ENCODE measurements around the gene TMEM267. TPM values are rescaled to one million over a fixed set of nuclear protein-coding genes. Genes with fewer than 3 reads are reported as not detected.
"Not testable (repeated sequence)": the region's sequence is repeated elsewhere in the genome, so short reads cannot be mapped to it uniquely, and the experiment has no call there.

TMEM267 gene
- total RNA-seq, 1 experiment from 2014 or later: 17.5 TPM

GRCh38 chr5:43465455-43465854 lies 18.2 kb downstream of the TMEM267 start:
- intact Hi-C loops (cut with micrococcal nuclease); ATAC-seq; DNase-seq (ENCODE audit: low read depth, low spot score); POLR2A ChIA-PET; H3K9ac ChIP-seq (ENCODE audit: low read length); H3K4me1 ChIP-seq (ENCODE audit: control insufficient read depth in 1 of 2, insufficient read depth in 2 of 2, low read length in 2 of 2); H3K27ac ChIP-seq (ENCODE audit: low read depth, low read length); BruUV-seq (replicated peaks); RAD21 ChIA-PET (ENCODE audit: low non-redundant PET in 1 of 2, low total read pairs in 2 of 2, uncharacterized antibody in 2 of 2, unreplicated experiment in 2 of 2); CTCF ChIA-PET; H3K27me3 ChIP-seq (ENCODE audit: insufficient read depth, low read length); H3K4me2 ChIP-seq (ENCODE audit: low read length); H3K4me3 ChIP-seq (replicated peaks in 1 of 2; ENCODE audit: low read depth in 1 of 2, low read length in 2 of 2); H3K9me2 ChIP-seq (ENCODE audit: insufficient read depth); H3K36me3 ChIP-seq (ENCODE audit: control insufficient read depth in 1 of 2, insufficient read depth in 2 of 2, low read length in 2 of 2); H2AFZ ChIP-seq (ENCODE audit: low read depth, low read length, poor library complexity, severe bottlenecking); H4K20me1 ChIP-seq (ENCODE audit: insufficient read depth): not testable (repeated sequence)
- H3K79me2 ChIP-seq (ENCODE audit: insufficient read depth, low read length): peaks cover 38% of the 10 kb centered on the region
- H3K9me3 ChIP-seq (ENCODE audit: control insufficient read depth in 1 of 2, insufficient read depth in 1 of 2, low read depth in 1 of 2, low read length in 2 of 2): peaks cover 7 to 11% of the 10 kb centered on the region in 2 experiments; a peak in 2 of 4 replicates

GRCh38 chr5:43461066-43461465 lies 22.6 kb downstream of the TMEM267 start:
- H3K4me2 ChIP-seq (ENCODE audit: low read length): no peak overlapping the region
- H3K4me3 ChIP-seq (replicated peaks in 1 of 2; ENCODE audit: low read depth in 1 of 2, low read length in 2 of 2): no peak overlapping the region
- no peaks in the 10 kb centered on the region for H4K20me1 ChIP-seq (ENCODE audit: insufficient read depth)
- H3K27me3 ChIP-seq (ENCODE audit: insufficient read depth, low read length): no peaks in the 10 kb centered on the region
- ChIA-PET POLR2A (no interaction called here), RAD21 (ENCODE audit: low non-redundant PET in 1 of 2, low total read pairs in 2 of 2, uncharacterized antibody in 2 of 2, unreplicated experiment in 2 of 2) (no interaction called here), CTCF (no interaction called here)
- DNase-seq (ENCODE audit: low read depth, low spot score) (no peak), ATAC-seq (no peak)
- BruUV-seq (replicated peaks): no TSS peak
- H3K36me3 ChIP-seq (ENCODE audit: control insufficient read depth in 1 of 2, insufficient read depth in 2 of 2, low read length in 2 of 2): peaks cover 0 to 11% of the 10 kb centered on the region in 2 experiments; a peak in 2 of 4 replicates
- H3K27ac ChIP-seq (ENCODE audit: low read depth, low read length): no peak overlapping the region
- no peak overlapping the region for H2AFZ ChIP-seq (ENCODE audit: low read depth, low read length, poor library complexity, severe bottlenecking)
- intact Hi-C loops (cut with micrococcal nuclease): no loop called here
- no peak for TF ChIP-seq EZH2 (IDR thresholded peaks at IDR 0.05)
- no peak for TF ChIP-seq SIN3A (IDR thresholded peaks at IDR 0.05; ENCODE audit: low read depth)
- TF ChIP-seq ELF1 (IDR thresholded peaks at IDR 0.05; ENCODE audit: borderline replicate concordance, low read depth): no peak
- no peak for TF ChIP-seq POLR2A (IDR thresholded peaks at IDR 0.05; ENCODE audit: borderline replicate concordance, extremely low read depth, insufficient read depth, insufficient read length)
- no peak for TF ChIP-seq ZNF274 (IDR thresholded peaks at IDR 0.05; ENCODE audit: low read depth, low read length)
- no peak for TF ChIP-seq POLR2AphosphoS5 (IDR thresholded peaks at IDR 0.05; ENCODE audit: low read depth, low read length)
- TF ChIP-seq ATF3 (IDR thresholded peaks at IDR 0.05): no peak
- TF ChIP-seq CEBPB (IDR thresholded peaks at IDR 0.05; ENCODE audit: low read depth): no peak
- no peak for TF ChIP-seq RAD21 (IDR thresholded peaks at IDR 0.05; ENCODE audit: low read depth)
- no peak for TF ChIP-seq YY1 (IDR thresholded peaks at IDR 0.05; ENCODE audit: extremely low read depth, insufficient replicate concordance, low read depth, low read length)
- no peak for TF ChIP-seq ZFX (IDR thresholded peaks at IDR 0.05)
- no peak for TF ChIP-seq REST (IDR thresholded peaks at IDR 0.05; ENCODE audit: low read depth)
- TF ChIP-seq EZH2phosphoT487 (IDR thresholded peaks at IDR 0.05; ENCODE audit: borderline replicate concordance): no peak
- no peak for TF ChIP-seq FOSL1 (IDR thresholded peaks at IDR 0.05; ENCODE audit: low read depth)
- no peak for TF ChIP-seq EGR1 (IDR thresholded peaks at IDR 0.05; ENCODE audit: low read depth)
- no peak for TF ChIP-seq SP1 (IDR thresholded peaks at IDR 0.05; ENCODE audit: low read depth)
- no peak for TF ChIP-seq MAX (IDR thresholded peaks at IDR 0.05)
- TF ChIP-seq SRF (IDR thresholded peaks at IDR 0.05; ENCODE audit: low read depth): no peak
- no peak for TF ChIP-seq JUND (IDR thresholded peaks at IDR 0.05)
- TF ChIP-seq TCF7L2 (IDR thresholded peaks at IDR 0.05; ENCODE audit: borderline replicate concordance, extremely low read depth, insufficient read depth, insufficient read length): no peak
- H3K9me3 ChIP-seq (ENCODE audit: control insufficient read depth in 1 of 2, insufficient read depth in 1 of 2, low read depth in 1 of 2, low read length in 2 of 2): peaks cover 8 to 18% of the 10 kb centered on the region in 2 experiments; a peak in 2 of 4 replicates
- H3K79me2 ChIP-seq (ENCODE audit: insufficient read depth, low read length): peaks cover 27% of the 10 kb centered on the region
- no peak overlapping the region for H3K9ac ChIP-seq (ENCODE audit: low read length)
- no peaks in the 10 kb centered on the region for H3K9me2 ChIP-seq (ENCODE audit: insufficient read depth)
- no peaks in the 10 kb centered on the region for H3K4me1 ChIP-seq (ENCODE audit: control insufficient read depth in 1 of 2, insufficient read depth in 2 of 2, low read length in 2 of 2)

All from HCT116 (cell line).